ENCODE results near the gene EXOC6. TPM values are rescaled to one million over a fixed set of nuclear protein-coding genes. Genes with fewer than 3 reads are reported as not detected.
A peak's percentile ranks its signal among the peaks of the same experiment; 100 is the strongest.

Gene EXOC6
- 10 to 100 TPM; 12.1 to 18.2 (median 16.1) TPM for total RNA-seq
- 32.8 TPM for total RNA-seq (2013)

- intact Hi-C loops (cut with micrococcal nuclease) = loop anchor here (1.0 to 10.0 kb wide), 4 partner anchors 158 to 1516 kb away; partner anchors contain the start of genes CEP55, KIF11 and NOC3L
- H3K4me1 Mint-ChIP-seq = peaks cover 20 to 24% of the 10 kb centered on the region in 2 donors
- H3K36me3 Mint-ChIP-seq = no peaks in the 10 kb centered on the region
- Histone ChIP-seq H3K4me3 (ENCODE audit: low read length) (peak within 1 kb of the TSS; percentile 76), H3K9me3 (ENCODE audit: control insufficient read depth, insufficient read depth, low read length) (no peaks in the 10 kb centered on the region), H3K4me1 (ENCODE audit: control insufficient read depth, insufficient read depth, low read length) (peaks cover 14% of the 10 kb centered on the region), H3K36me3 (ENCODE audit: control insufficient read depth, insufficient read depth, low read length) (no peaks in the 10 kb centered on the region), H3K27me3 (ENCODE audit: control insufficient read depth, insufficient read depth, low read length) (no peaks in the 10 kb centered on the region), H3K27ac (ENCODE audit: low read length) (peak within 1 kb of the TSS; percentile 94)
- WGBS (ENCODE audit: insufficient coverage) = under 1% methylated on average over 102 of the region's 103 CpGs
- peak; percentile 82 to 92 (median 83) for ATAC-seq
- DNase-seq = peak; percentile 84 to 94
- peak; percentile 26 for TF ChIP-seq CTCF (IDR thresholded peaks at IDR 0.05)
- H3K4me3 Mint-ChIP-seq = peak within 1 kb of the TSS; percentile 91
- H3K27me3 Mint-ChIP-seq (ENCODE audit: low read depth in 2 of 2) = no peaks in the 10 kb centered on the region
- peak within 1 kb of the TSS; percentile 80 to 89 for H3K27ac Mint-ChIP-seq
- no peaks in the 10 kb centered on the region for H3K9me3 Mint-ChIP-seq
Observed at GRCh38 chr10:92848441-92849233, at the start of gene EXOC6. TSS of gene EXOC6 (plus strand) at chr10:92848520. CDS start at chr10:92848534, 14 bp downstream.

GRCh38 chr10:92799568-92799967 is 48.8 kb upstream of the EXOC6 start:
- TF ChIP-seq CTCF (IDR thresholded peaks at IDR 0.05) = no peak
- no peaks in the 10 kb centered on the region for H3K9me3 ChIP-seq (ENCODE audit: control insufficient read depth, insufficient read depth, low read length)
- no peak overlapping the region for H3K27ac Mint-ChIP-seq
- H3K9me3 Mint-ChIP-seq = no peaks in the 10 kb centered on the region
- H3K4me1 ChIP-seq (ENCODE audit: control insufficient read depth, insufficient read depth, low read length) = no peaks in the 10 kb centered on the region
- no peaks in the 10 kb centered on the region for H3K36me3 ChIP-seq (ENCODE audit: control insufficient read depth, insufficient read depth, low read length)
- no peak overlapping the region for H3K27ac ChIP-seq (ENCODE audit: low read length)
- peaks cover 16 to 20% of the 10 kb centered on the region in 2 donors for H3K27me3 Mint-ChIP-seq (ENCODE audit: low read depth in 2 of 2)
- no peak for ATAC-seq
- H3K4me3 ChIP-seq (ENCODE audit: low read length) = no peak overlapping the region
- H3K4me3 Mint-ChIP-seq = no peak overlapping the region
- intact Hi-C loops (cut with micrococcal nuclease) = no loop called here
- no peak for DNase-seq
- no peaks in the 10 kb centered on the region for H3K36me3 Mint-ChIP-seq
- no peaks in the 10 kb centered on the region for H3K27me3 ChIP-seq (ENCODE audit: control insufficient read depth, insufficient read depth, low read length)
- 93% methylated on average over 1 of the region's 2 CpGs for WGBS (ENCODE audit: insufficient coverage)
- no peaks in the 10 kb centered on the region for H3K4me1 Mint-ChIP-seq

- DNase-seq (no peak), ATAC-seq (no peak)
- H3K27ac ChIP-seq (ENCODE audit: low read length) = no peak overlapping the region
- H3K27me3 ChIP-seq (ENCODE audit: control insufficient read depth, insufficient read depth, low read length) = no peaks in the 10 kb centered on the region
- Mint-ChIP-seq H3K27me3 (ENCODE audit: low read depth in 2 of 2) (peaks cover 12 to 16% of the 10 kb centered on the region in 2 donors), H3K4me3 (no peak overlapping the region), H3K4me1 (no peaks in the 10 kb centered on the region), H3K27ac (no peak overlapping the region), H3K9me3 (no peaks in the 10 kb centered on the region), H3K36me3 (no peaks in the 10 kb centered on the region)
- no peaks in the 10 kb centered on the region for H3K36me3 ChIP-seq (ENCODE audit: control insufficient read depth, insufficient read depth, low read length)
- H3K4me1 ChIP-seq (ENCODE audit: control insufficient read depth, insufficient read depth, low read length) = no peaks in the 10 kb centered on the region
- no peak for TF ChIP-seq CTCF (IDR thresholded peaks at IDR 0.05)
- no peak overlapping the region for H3K4me3 ChIP-seq (ENCODE audit: low read length)
- intact Hi-C loops (cut with micrococcal nuclease) = no loop called here
- 71% methylated on average over 3 of the region's 5 CpGs for WGBS (ENCODE audit: insufficient coverage)
- no peaks in the 10 kb centered on the region for H3K9me3 ChIP-seq (ENCODE audit: control insufficient read depth, insufficient read depth, low read length)
Observed at GRCh38 chr10:92800134-92800733, 48.1 kb upstream of the EXOC6 start.
